Endodermal cell (in vitro differentiated cells): ENCODE results near the gene PCBD2. TPM values are rescaled to one million over a fixed set of nuclear protein-coding genes. Genes with fewer than 3 reads are reported as not detected.
"Not testable (repeated sequence)": the region's sequence is repeated elsewhere in the genome, so short reads cannot be mapped to it uniquely, and the experiment has no call there.

Experiments used
- DNase-seq: peaks from one replicate; pipeline ENCODE4 v3.0.0-alpha.2; 2017
- H3K27ac ChIP-seq: 2 replicates; pipeline ENCODE4 v1.5.1; 2013; ENCODE audit warnings: mild to moderate bottlenecking, low read depth, low read length, moderate library complexity
- H3K27me3 ChIP-seq: 2 replicates; pipeline ENCODE4 v1.6.1; 2013; ENCODE audit warnings: mild to moderate bottlenecking, low read length, moderate library complexity; ENCODE audit not compliant: insufficient read depth, control insufficient read depth, poor library complexity, severe bottlenecking
- H3K36me3 ChIP-seq: 2 replicates; pipeline ENCODE4 v1.7.0; 2013; ENCODE audit warnings: mild to moderate bottlenecking, low read length, moderate library complexity; ENCODE audit not compliant: control insufficient read depth, insufficient read depth
- H3K4me1 ChIP-seq: one replicate; pipeline ENCODE4 v1.7.0; 2013; ENCODE audit warnings: low read length; ENCODE audit not compliant: control insufficient read depth, insufficient read depth
- H3K4me3 ChIP-seq: 2 replicates; pipeline ENCODE4 v1.5.1; 2013; ENCODE audit warnings: mild to moderate bottlenecking, low read length, moderate library complexity
- H3K9ac ChIP-seq: 2 replicates; pipeline ENCODE4 v1.6.1; 2013; ENCODE audit warnings: mild to moderate bottlenecking, low read length, moderate library complexity; ENCODE audit not compliant: poor library complexity, severe bottlenecking; ENCODE audit errors: extremely low read depth
- H3K9me3 ChIP-seq: 2 replicates; pipeline ENCODE4 v1.6.1; 2013; ENCODE audit warnings: mild to moderate bottlenecking, low read length, moderate library complexity; ENCODE audit not compliant: control insufficient read depth
- H3K27ac Mint-ChIP-seq: 2 replicates; pipeline ENCODE4 v1.8.0; 2020; ENCODE audit warnings: mixed read lengths
- H3K27me3 Mint-ChIP-seq: 2 replicates; pipeline ENCODE4 v1.8.0; 2021; ENCODE audit warnings: mild to moderate bottlenecking, mixed read lengths; ENCODE audit not compliant: insufficient read depth
- H3K36me3 Mint-ChIP-seq: 2 replicates; pipeline ENCODE4 v1.8.0; 2020; ENCODE audit warnings: low read depth, mixed read lengths
- H3K4me1 Mint-ChIP-seq: 2 replicates; pipeline ENCODE4 v1.8.0; 2020; ENCODE audit warnings: mixed read lengths
- H3K4me3 Mint-ChIP-seq: 2 replicates; pipeline ENCODE4 v1.8.0; 2020; ENCODE audit warnings: mild to moderate bottlenecking, moderate library complexity, mixed read lengths
- H3K9me3 Mint-ChIP-seq: 2 replicates; pipeline ENCODE4 v1.8.0; 2020; ENCODE audit warnings: mild to moderate bottlenecking, mixed read lengths
- CTCF ChIP-seq: fragments of 200-600 bp; sonication (generic); conservative IDR thresholded peaks from 2 replicates; pipeline ENCODE4 v1.5.0; 2021; ENCODE audit warnings: antibody characterized with exemption, mild to moderate bottlenecking
- WGBS, 2 experiments: methylation state at CpG; one replicate each; pipeline versions ENCODE4 v1.1.5 to v1.1.7; 2013; ENCODE audit warnings: missing lambda C conversion rate in 2 of 2, mixed read lengths in 1 of 2; ENCODE audit not compliant: insufficient coverage in 1 of 2, insufficient read length in 1 of 2; 5-methylcytosine and 5-hydroxymethylcytosine counted together
- total RNA-seq, 2 donors: library from RNA; stranded (reverse); fragmentation: NEBNext Ultra II Directional in 1 of 2; extraction: Animal tissue kit (Norgen Biotek cat#: 25700) in 1 of 2; gene quantifications; 2 replicates in 1 of 2; 3 replicates in 1 of 2; pipeline ENCODE4 v1.2.1, GENCODE V29; 2021

PCBD2 gene
- total RNA-seq, 2 donors from 2014 or later: 9.1 to 12.6 TPM

- H3K27me3 Mint-ChIP-seq: no peaks in the 10 kb centered on the region
- TF ChIP-seq CTCF: no peak
- peaks cover 7% of the 10 kb centered on the region for H3K9me3 Mint-ChIP-seq
- no peak overlapping the region for H3K27ac Mint-ChIP-seq
- Histone ChIP-seq H3K4me3 (no peak overlapping the region), H3K27ac (no peak overlapping the region), H3K27me3 (no peaks in the 10 kb centered on the region), H3K9me3 (no peaks in the 10 kb centered on the region), H3K9ac (no peak overlapping the region), H3K36me3 (no peaks in the 10 kb centered on the region), H3K4me1 (no peaks in the 10 kb centered on the region)
- peaks cover 6% of the 10 kb centered on the region for H3K36me3 Mint-ChIP-seq
- H3K4me3 Mint-ChIP-seq: no peak overlapping the region
- 92 to 94% methylated on average over 3 of the region's 3 CpGs for WGBS, 2 experiments
- H3K4me1 Mint-ChIP-seq: peaks cover 12% of the 10 kb centered on the region
- DNase-seq: no peak
Observed at GRCh38 chr5:134879456-134879855, 25.5 kb upstream of the PCBD2 start.

GRCh38 chr5:134880937-134881336, 24.0 kb upstream of the PCBD2 start:
- not testable (repeated sequence) for H3K4me3 ChIP-seq, H3K4me3 Mint-ChIP-seq, DNase-seq, H3K9me3 ChIP-seq, H3K27ac ChIP-seq, H3K9me3 Mint-ChIP-seq, H3K4me1 Mint-ChIP-seq, H3K27me3 ChIP-seq, H3K4me1 ChIP-seq, H3K9ac ChIP-seq, H3K36me3 Mint-ChIP-seq, H3K27me3 Mint-ChIP-seq, H3K36me3 ChIP-seq
- peak overlapping the region; percentile 13 for H3K27ac Mint-ChIP-seq
- 73% methylated on average over 1 of the region's 3 CpGs; no CpG with 5 or more reads in 1 of the 2 experiments for whole genome bisulfite sequencing, 2 experiments

- not testable (repeated sequence) for H3K27me3 ChIP-seq, H3K27ac ChIP-seq, H3K9me3 Mint-ChIP-seq, H3K36me3 Mint-ChIP-seq, H3K27me3 Mint-ChIP-seq, H3K36me3 ChIP-seq, H3K4me3 ChIP-seq, H3K4me1 ChIP-seq, H3K27ac Mint-ChIP-seq, H3K4me1 Mint-ChIP-seq, H3K4me3 Mint-ChIP-seq, DNase-seq, H3K9me3 ChIP-seq, H3K9ac ChIP-seq
- WGBS, 2 experiments: 95 to 100% methylated on average over 2 to 26 of the region's 30 CpGs
Observed at GRCh38 chr5:134881711-134882110, 23.2 kb upstream of the PCBD2 start.

GRCh38 chr5:134887593-134888159, 17.3 kb upstream of the PCBD2 start:
- H3K4me3 Mint-ChIP-seq: no peak overlapping the region
- DNase-seq: no peak
- 92 to 95% methylated on average over 13 to 14 of the region's 14 CpGs for WGBS, 2 experiments
- no peak overlapping the region for H3K27ac Mint-ChIP-seq
- TF ChIP-seq CTCF: peak; percentile 14
- Histone ChIP-seq H3K9me3 (peaks cover 12% of the 10 kb centered on the region), H3K9ac (no peak overlapping the region), H3K36me3 (peaks cover 4% of the 10 kb centered on the region), H3K4me1 (no peaks in the 10 kb centered on the region), H3K4me3 (no peak overlapping the region), H3K27ac (no peak overlapping the region), H3K27me3 (no peaks in the 10 kb centered on the region)
- peaks cover 6% of the 10 kb centered on the region for H3K9me3 Mint-ChIP-seq
- no peaks in the 10 kb centered on the region for H3K4me1 Mint-ChIP-seq
- H3K36me3 Mint-ChIP-seq: peaks cover 31% of the 10 kb centered on the region
- no peaks in the 10 kb centered on the region for H3K27me3 Mint-ChIP-seq
